ENCODE results near the gene CCL11.

The CCL11 gene

GRCh38 chr17:34283571-34283970 is 2.0 kb upstream of the CCL11 start:
- no peak for TF ChIP-seq EZH2 (optimal IDR thresholded peaks at IDR 0.05; ENCODE audit: low read depth, low read length)
- TF ChIP-seq CTCF (IDR thresholded peaks at IDR 0.05; ENCODE audit: low read length) = no peak
- Histone ChIP-seq H3K9me2 (replicated peaks; ENCODE audit: insufficient read depth, low read length) (no peaks in the 10 kb centered on the region), H3K36me3 (replicated peaks; ENCODE audit: insufficient read depth, low read length) (no peaks in the 10 kb centered on the region), H2AFZ (ENCODE audit: low read length) (no peak overlapping the region), H3F3A (ENCODE audit: insufficient read depth, low read length) (no peaks in the 10 kb centered on the region), H3K79me2 (ENCODE audit: low read length) (no peaks in the 10 kb centered on the region), H3K9me3 (replicated peaks; ENCODE audit: insufficient read depth, low read length) (no peaks in the 10 kb centered on the region), H3K9ac (ENCODE audit: low read length) (no peak overlapping the region), H3K27me3 (replicated peaks; ENCODE audit: insufficient read depth, low read length) (no peaks in the 10 kb centered on the region), H3K4me3 (ENCODE audit: low read length) (no peak overlapping the region), H3K4me2 (ENCODE audit: low read depth, low read length) (no peak overlapping the region), H3K27ac (ENCODE audit: low read length) (no peak overlapping the region), H3K4me1 (ENCODE audit: low read length) (no peaks in the 10 kb centered on the region), H4K20me1 (ENCODE audit: insufficient read depth, low read length) (no peaks in the 10 kb centered on the region)
- DNase-seq = no peak

- no peaks in the 10 kb centered on the region for H3K27me3 ChIP-seq (replicated peaks; ENCODE audit: insufficient read depth, low read length)
- H3K9ac ChIP-seq (ENCODE audit: low read length) = no peak overlapping the region
- no peaks in the 10 kb centered on the region for H3K36me3 ChIP-seq (replicated peaks; ENCODE audit: insufficient read depth, low read length)
- no peaks in the 10 kb centered on the region for H3K4me1 ChIP-seq (ENCODE audit: low read length)
- H3K4me2 ChIP-seq (ENCODE audit: low read depth, low read length) = no peak overlapping the region
- no peaks in the 10 kb centered on the region for H3K79me2 ChIP-seq (ENCODE audit: low read length)
- H3K4me3 ChIP-seq (ENCODE audit: low read length) = no peak overlapping the region
- TF ChIP-seq EZH2 (optimal IDR thresholded peaks at IDR 0.05; ENCODE audit: low read depth, low read length) (no peak), EZH2phosphoT487 (IDR thresholded peaks at IDR 0.05; ENCODE audit: low read length) (no peak), CTCF (IDR thresholded peaks at IDR 0.05; ENCODE audit: low read length) (no peak)
- no peaks in the 10 kb centered on the region for H3F3A ChIP-seq (ENCODE audit: insufficient read depth, low read length)
- H3K27ac ChIP-seq (ENCODE audit: low read length) = no peak overlapping the region
- H3K9me2 ChIP-seq (replicated peaks; ENCODE audit: insufficient read depth, low read length) = no peaks in the 10 kb centered on the region
- no peak overlapping the region for H2AFZ ChIP-seq (ENCODE audit: low read length)
- no peak for DNase-seq
- no peaks in the 10 kb centered on the region for H4K20me1 ChIP-seq (ENCODE audit: insufficient read depth, low read length)
- no peaks in the 10 kb centered on the region for H3K9me3 ChIP-seq (replicated peaks; ENCODE audit: insufficient read depth, low read length)
These were observed 2.3 kb downstream of the CCL11 start for GRCh38 chr17:34287875-34288274.

- no peaks in the 10 kb centered on the region for H3K36me3 ChIP-seq (replicated peaks; ENCODE audit: insufficient read depth, low read length)
- no peak overlapping the region for H3K9ac ChIP-seq (ENCODE audit: low read length)
- H3K9me2 ChIP-seq (replicated peaks; ENCODE audit: insufficient read depth, low read length) = no peaks in the 10 kb centered on the region
- no peaks in the 10 kb centered on the region for H3K4me1 ChIP-seq (ENCODE audit: low read length)
- H3K79me2 ChIP-seq (ENCODE audit: low read length) = no peaks in the 10 kb centered on the region
- no peak overlapping the region for H3K4me3 ChIP-seq (ENCODE audit: low read length)
- no peaks in the 10 kb centered on the region for H3K9me3 ChIP-seq (replicated peaks; ENCODE audit: insufficient read depth, low read length)
- H3K27me3 ChIP-seq (replicated peaks; ENCODE audit: insufficient read depth, low read length) = no peaks in the 10 kb centered on the region
- no peaks in the 10 kb centered on the region for H4K20me1 ChIP-seq (ENCODE audit: insufficient read depth, low read length)
- no peak for DNase-seq
- H3F3A ChIP-seq (ENCODE audit: insufficient read depth, low read length) = no peaks in the 10 kb centered on the region
- no peak overlapping the region for H2AFZ ChIP-seq (ENCODE audit: low read length)
- TF ChIP-seq EZH2 (optimal IDR thresholded peaks at IDR 0.05; ENCODE audit: low read depth, low read length) (no peak), EZH2phosphoT487 (IDR thresholded peaks at IDR 0.05; ENCODE audit: low read length) (no peak), CTCF (IDR thresholded peaks at IDR 0.05; ENCODE audit: low read length) (no peak)
- H3K4me2 ChIP-seq (ENCODE audit: low read depth, low read length) = no peak overlapping the region
- H3K27ac ChIP-seq (ENCODE audit: low read length) = no peak overlapping the region
These were observed 5.0 kb downstream of the CCL11 start for GRCh38 chr17:34290586-34290985.

Measured in MM.1S (cell line).